ENCODE measurements around the gene PARK7.

Gene PARK7

DNA sequence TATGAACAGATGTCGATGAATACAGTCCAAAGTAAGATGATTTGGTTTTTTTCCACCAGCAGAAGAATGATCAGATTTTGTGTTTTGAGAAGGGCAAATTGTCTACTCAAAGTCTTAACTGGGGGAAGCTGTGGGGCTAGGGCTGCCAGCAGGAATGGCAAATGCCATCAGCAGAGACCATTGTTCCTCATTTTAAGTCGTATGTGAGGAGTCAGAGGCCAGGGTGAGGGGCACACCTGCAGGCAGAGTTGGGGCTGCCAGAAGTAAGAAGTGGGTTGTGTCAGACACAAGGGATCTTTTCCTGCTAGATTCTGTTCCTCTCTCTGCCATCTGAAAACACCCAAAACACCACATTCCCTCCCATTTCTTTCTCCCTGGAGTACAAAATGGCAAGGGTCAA is 8.7 kb downstream of the PARK7 start:
- TF ChIP-seq, protein P1, sequence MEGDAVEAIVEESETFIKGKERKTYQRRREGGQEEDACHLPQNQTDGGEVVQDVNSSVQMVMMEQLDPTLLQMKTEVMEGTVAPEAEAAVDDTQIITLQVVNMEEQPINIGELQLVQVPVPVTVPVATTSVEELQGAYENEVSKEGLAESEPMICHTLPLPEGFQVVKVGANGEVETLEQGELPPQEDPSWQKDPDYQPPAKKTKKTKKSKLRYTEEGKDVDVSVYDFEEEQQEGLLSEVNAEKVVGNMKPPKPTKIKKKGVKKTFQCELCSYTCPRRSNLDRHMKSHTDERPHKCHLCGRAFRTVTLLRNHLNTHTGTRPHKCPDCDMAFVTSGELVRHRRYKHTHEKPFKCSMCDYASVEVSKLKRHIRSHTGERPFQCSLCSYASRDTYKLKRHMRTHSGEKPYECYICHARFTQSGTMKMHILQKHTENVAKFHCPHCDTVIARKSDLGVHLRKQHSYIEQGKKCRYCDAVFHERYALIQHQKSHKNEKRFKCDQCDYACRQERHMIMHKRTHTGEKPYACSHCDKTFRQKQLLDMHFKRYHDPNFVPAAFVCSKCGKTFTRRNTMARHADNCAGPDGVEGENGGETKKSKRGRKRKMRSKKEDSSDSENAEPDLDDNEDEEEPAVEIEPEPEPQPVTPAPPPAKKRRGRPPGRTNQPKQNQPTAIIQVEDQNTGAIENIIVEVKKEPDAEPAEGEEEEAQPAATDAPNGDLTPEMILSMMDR (IDR thresholded peaks at IDR 0.05; ENCODE audit: borderline replicate concordance, insufficient read depth, low read depth, low read length) = no peak
- H3K4me3 ChIP-seq (ENCODE audit: low read depth, low read length) = no peak overlapping the region

- TF ChIP-seq, protein P1 (IDR thresholded peaks at IDR 0.05; ENCODE audit: borderline replicate concordance, insufficient read depth, low read depth, low read length) = no peak
- no peak overlapping the region for H3K4me3 ChIP-seq (ENCODE audit: low read depth, low read length)
Measured at GRCh38 chr1:7971024-7971423, 9.5 kb downstream of the PARK7 start.

DNA sequence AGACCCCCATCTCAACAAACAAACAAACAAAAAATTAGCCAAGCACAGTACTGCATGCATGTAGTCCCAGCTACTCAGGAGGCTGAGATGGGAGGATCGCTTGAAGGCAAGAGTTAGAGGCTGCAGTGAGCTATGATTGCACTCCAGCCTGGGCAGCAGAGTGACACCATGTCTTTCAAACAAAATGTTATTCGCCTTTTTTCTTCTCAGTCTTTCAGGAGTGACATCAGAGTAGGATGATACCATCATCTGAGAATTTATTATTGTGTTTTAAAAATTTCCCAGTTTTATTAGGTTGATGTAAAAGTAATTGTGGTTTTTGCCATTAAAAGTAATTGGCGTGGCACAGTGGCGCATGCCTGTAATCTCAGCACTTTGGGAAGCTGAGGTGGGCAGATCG is 10.8 kb downstream of the PARK7 start:
- no peak overlapping the region for H3K4me3 ChIP-seq (ENCODE audit: low read depth, low read length)
- TF ChIP-seq, protein P1 (IDR thresholded peaks at IDR 0.05; ENCODE audit: borderline replicate concordance, insufficient read depth, low read depth, low read length) = no peak

DNA sequence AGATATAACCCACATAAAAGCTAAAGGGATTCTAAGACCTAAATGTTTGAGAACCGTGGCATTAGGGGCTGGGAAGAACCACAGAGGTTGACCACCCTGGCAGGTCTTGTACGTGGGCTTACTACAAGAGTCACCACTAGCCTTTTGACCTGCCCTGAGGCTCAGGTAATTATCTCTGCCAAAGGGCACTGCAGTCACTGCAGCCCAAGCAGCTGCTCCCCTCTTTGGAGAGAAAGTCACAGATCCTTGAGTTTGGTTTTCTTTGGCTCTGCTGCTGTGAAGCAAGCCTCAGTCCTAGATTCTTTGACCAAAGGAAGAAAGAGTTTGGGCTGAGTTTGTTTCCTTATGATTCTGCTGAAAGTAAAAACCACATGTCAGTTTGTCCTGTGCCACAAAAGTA is 11.6 kb downstream of the PARK7 start:
- no peak overlapping the region for H3K4me3 ChIP-seq (ENCODE audit: low read depth, low read length)
- TF ChIP-seq, protein P1 (IDR thresholded peaks at IDR 0.05; ENCODE audit: borderline replicate concordance, insufficient read depth, low read depth, low read length) = no peak

- no peak overlapping the region for H3K4me3 ChIP-seq (ENCODE audit: low read depth, low read length)
- TF ChIP-seq, protein P1 (IDR thresholded peaks at IDR 0.05; ENCODE audit: borderline replicate concordance, insufficient read depth, low read depth, low read length) = peak; percentile 86
Measured at GRCh38 chr1:7975212-7975865, 13.8 kb downstream of the PARK7 start.

GRCh38 chr1:7980984-7981383 is 19.5 kb downstream of the PARK7 start:
- no peak overlapping the region for H3K4me3 ChIP-seq (ENCODE audit: low read depth, low read length)
- TF ChIP-seq, protein P1 (IDR thresholded peaks at IDR 0.05; ENCODE audit: borderline replicate concordance, insufficient read depth, low read depth, low read length) = no peak

DNA sequence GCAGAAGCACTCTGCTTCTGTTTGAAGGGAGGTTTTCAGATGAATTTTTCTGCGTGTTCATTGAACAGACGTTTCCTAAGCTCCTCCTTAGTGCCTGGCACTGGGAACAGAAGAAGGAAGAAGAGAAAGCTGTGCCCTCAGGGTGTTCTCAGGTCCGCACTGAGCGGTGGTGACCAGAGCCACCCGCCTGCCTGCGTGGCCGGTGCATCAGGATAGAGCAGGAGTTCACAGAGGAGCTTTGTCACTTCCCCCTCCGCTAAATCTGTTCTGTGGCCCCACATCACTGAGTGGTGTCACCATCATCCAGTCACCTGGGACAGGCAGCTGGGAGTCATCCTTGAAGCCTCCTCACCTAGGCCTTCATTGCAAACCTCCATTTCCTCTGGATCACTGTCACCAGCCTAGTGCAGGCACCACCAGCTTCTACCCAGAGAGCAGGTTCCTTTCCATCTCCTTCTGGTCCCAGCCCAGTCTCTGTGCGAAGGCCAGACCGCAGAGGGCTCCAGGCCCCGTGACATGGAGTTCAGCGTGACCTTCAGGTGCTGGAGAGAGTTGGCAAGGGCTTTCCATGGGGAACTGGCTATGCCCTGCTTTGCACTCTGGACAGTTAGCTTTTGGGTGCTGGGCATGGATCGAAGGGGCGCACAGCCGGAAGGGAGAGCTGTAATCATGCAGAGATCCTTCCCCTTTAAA is 21.7 kb downstream of the PARK7 start:
- TF ChIP-seq, protein P1 (IDR thresholded peaks at IDR 0.05; ENCODE audit: borderline replicate concordance, insufficient read depth, low read depth, low read length) = no peak
- H3K4me3 ChIP-seq (ENCODE audit: low read depth, low read length) = no peak overlapping the region
